HG02840 (cell line): Measurements from ENCODE around the gene LCP2.

Experiments used
- ATAC-seq: cut with Tn5 transposase; IDR thresholded peaks from one replicate; pipeline ENCODE4 v1.9.1; 2021; ENCODE audit warnings: mild to moderate bottlenecking, moderate library complexity, moderate number of reproducible peaks; ENCODE audit not compliant: unreplicated experiment, low FRiP score

LCP2 gene

DNA sequence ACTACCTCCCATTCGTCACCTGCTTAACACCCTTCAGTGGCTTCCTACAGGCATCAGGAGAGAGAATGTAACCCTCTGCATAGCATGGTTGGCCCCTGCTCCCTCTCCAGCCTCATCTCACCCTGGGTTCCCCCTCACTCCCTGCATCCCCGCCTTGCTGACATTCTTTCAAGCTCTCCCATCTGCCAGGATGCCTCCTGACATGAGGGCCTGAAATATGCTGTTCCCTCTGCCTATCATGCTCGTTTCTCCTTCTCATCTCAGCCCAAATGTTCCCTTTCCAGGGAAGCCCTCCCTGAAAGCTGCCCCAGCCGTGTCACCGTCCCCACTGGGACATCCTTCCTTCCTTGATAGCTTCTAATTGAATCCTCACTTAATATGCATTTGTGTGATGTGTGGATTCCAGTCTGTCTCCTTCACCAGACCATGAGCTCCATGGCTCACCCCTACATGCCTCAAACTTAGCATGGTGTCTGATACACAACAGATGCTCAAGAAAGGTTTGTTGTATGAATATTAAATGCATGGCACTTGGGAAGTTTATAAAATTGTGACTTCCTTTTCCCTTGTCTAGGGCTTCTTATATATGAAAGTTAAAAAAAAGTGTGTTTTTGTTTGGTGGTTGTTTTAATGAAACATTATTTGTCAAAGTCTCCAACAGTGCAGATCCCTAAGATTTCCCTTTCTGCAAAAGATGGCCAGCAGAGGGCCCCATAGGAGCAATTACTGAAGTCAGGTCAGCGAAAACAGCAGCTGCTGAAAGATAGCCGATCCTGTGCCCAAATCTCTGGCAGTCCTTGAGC lies 72.0 kb downstream of the LCP2 start:
- no peak for ATAC-seq

DNA sequence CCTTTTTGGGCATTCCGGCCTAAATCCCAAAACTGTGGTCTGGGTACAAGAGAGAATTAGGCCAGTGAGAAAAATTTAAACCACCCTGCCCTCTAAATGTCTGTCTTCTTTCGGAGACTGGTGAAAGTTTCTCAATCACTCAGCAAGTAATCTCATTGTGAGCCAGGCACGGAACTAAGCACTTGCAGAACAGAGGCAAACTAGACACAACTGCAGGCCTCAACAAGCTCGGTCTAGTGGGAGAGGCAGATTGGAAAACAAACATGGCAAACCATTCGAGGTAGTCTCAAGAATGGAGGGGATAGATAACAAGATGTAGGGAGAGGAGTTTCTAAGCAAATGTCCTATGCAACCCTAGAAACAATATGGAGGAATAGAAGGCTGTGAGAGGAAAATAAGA lies 73.7 kb downstream of the LCP2 start:
- no peak for ATAC-seq

DNA sequence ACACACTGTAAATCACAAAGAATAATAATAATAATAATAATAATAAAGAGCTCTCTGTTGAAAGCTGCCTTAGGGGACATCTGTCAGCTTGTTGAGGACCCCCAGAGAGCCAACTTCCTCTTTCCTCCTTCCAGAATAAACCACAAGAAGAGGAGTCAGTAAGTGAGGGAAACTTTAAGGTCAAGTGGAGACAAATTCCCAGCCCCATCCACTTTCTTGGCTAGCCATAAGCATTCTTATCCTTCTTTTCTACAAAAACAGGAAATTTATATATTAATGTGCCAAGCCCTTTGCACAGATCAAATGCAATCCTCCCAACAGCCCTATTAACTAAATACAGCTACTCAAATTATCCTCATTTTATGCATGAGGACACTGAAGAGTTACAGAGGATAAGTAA lies 74.2 kb downstream of the LCP2 start:
- no peak for ATAC-seq

DNA sequence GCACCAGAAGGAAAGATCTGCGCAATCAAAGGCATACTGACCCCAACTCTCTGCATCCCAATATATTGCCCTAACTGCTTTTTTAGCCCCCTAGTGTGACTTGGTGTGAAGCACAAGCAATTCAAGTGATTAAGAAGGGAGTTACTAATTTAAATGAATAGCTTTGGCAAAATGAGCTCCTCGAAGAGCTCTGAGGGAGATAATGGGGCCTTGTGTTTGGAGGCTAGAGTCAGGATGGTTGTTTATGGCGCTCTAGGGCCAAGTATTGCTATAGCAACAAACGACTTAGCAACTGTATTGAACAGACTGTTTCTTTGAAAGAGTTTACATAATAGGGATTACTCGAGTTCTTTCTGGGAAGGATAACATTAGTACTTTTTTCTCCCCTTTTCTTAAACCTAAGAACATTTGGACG lies 76.2 kb downstream of the LCP2 start:
- no peak for ATAC-seq

DNA sequence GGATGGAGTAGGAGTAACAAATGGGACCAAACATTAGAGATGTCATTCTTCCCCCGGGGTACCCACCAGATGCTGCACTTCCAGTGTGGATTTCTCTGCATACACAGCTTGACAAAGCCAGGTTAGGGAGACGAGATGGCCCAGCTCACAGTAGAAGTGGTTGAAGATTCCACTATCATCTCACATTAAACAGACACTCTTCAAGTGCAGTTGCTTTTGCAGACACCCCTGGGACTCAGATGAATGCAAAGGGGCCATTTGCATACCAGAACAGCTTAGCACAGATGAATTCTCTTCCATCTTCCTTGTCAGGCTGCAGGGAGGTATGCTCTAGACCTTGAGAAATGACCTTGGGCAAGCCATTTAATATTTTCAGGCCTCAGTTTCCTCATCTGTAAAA lies 77.4 kb downstream of the LCP2 start:
- ATAC-seq = no peak

DNA sequence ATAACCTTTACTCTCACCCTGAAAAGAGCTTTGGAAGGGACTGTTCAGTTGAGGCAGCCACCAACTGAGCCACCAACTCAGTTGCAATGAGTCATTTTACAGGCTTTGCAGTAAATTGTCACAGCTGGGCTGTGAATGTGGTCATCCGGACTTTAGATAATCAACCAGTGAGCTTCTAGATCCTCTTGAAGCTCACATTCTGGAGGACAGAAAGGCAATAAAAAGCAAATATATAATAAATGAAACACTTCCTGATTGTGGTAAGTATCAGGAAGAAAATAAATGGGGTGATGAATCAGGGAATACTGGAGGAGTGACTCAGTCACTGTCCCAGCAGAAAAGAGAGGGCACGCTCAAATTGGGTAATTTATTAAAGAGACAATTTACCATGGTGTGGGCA lies 78.0 kb downstream of the LCP2 start:
- ATAC-seq = no peak

DNA sequence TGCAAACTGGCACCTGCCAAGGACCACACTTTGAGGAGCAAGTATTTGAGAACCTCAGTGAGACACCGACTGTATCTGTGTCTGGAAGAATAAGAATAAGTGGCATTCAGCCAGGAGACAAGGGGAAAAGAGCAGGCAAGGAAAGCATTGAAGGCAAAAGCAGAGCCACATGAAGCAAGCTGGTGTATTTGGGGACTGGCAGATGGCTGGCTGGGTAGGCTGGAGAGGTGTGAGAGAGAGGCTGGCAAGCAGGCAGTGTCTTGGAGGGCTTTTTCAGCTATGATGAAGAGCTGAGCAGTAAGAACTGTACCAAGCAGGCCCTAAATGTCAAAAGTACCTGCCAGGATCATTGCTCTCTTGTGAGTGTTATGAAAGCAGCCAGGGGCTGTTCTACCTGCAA lies 78.9 kb downstream of the LCP2 start:
- ATAC-seq = no peak

DNA sequence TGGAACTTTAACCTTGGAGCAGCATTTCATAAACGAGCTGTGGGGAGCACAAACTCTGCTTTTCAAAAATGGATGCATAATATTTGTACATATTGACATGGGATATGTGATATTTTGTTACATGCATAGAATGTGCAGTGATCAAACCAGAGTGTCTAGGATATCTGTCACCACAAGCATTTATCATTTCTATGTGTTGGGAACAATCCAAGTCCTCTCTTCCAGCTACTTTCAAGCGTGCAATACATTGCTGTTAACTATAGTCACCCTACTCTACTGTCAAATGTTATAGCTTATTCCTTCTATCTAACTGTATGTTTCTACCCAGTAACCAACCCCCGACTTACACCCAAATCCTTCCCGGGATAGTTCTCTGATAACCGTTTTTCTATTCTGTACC lies 79.7 kb downstream of the LCP2 start:
- no peak for ATAC-seq

DNA sequence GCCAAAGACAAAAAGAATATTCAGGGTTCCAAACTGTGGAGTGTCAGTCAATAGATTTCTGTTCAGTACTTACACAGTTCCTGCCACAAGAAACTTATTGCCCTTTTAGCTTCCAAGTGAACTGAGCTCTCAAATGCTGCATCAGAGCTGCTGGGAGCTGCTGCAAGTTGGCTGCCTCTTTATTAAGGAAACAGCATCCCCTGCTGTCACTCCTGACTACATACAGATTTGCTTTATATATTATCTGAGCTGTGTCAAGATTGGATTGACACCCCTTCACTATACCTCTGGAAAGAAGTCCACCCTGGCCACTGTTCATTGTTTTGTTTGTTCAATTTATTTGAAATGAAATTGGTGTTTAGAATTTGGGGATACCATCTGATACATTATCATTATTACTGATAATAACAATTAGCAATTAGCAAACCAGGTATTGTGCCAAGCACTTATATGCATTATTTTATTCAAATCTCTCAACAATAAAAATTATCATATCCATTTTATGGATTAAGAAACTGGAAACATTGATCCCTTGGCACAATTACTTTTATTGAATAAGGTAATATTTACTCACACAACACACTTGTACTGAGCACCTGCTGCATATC lies 81.2 kb downstream of the LCP2 start:
- no peak for ATAC-seq

DNA sequence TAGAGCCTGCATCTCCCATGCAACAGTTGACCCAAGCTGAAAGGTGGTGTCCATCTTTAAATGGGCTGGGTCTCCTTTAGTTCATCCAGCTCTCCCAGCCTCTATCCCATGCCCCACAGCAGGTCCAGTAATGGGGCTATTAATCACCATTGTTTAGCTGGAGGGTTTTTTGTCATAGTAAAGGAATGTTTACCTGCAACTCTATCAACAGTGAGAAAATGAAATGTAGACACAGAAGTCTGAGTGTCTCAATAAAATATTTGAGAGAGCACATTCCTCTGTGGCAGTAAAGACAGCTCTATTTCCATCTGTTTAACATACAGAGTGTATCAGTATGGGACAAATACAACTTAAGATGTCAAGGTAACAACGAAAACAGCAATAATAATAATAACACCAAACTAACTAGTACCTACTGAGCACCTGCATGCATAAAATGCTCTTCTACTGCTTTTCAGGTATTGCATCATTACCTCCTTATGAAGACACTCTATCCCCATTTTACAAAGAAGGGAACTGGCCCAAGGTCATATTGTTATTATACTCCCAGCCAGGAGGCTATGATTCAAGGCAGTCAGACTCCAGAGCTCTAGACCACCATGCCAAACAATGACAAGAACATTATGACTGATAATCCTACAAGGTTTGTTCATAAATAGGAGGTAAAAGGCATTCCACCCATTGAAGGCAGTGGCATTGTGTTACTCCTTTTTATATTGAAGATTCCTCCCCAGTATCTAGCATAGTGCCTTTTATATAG lies 85.8 kb downstream of the LCP2 start:
- no peak for ATAC-seq

DNA sequence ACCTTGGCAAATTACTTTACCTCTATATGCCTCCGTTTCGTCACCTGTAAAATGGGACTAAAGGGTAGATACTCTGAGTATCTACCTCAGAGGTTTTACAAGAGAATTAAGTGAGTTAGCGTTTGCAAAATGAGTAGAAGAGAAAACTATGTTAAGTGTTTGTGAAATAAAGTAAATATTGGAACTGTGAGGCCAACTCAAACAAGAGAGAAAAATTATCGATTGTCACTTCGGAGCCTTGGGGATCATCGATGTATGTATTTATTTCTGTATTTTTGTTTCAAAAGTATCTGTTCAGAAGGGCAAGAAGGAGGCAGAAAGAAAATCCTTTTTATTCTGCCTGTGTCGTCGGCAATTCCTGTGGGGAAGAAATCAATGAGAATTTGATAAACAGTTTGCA lies 90.6 kb downstream of the LCP2 start:
- no peak for ATAC-seq

DNA sequence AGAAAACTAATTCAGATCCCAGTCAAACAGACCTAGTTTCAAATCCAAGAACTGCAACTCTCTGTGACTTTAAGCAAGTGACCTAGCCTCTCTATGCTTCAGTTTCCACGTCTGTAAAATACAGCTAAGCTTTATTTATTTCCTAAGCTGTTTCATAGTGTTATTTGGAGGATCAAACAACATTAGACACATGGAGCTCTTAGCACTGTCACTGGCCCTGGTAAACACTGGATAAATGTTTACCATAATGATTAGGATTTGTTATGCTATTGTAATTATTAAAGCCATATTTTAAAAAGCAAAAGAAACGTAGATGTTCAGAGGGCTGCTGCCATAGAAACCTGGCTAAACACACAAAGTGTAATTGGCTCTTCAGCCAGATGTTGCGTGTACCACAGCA lies 91.4 kb downstream of the LCP2 start:
- no peak for ATAC-seq

DNA sequence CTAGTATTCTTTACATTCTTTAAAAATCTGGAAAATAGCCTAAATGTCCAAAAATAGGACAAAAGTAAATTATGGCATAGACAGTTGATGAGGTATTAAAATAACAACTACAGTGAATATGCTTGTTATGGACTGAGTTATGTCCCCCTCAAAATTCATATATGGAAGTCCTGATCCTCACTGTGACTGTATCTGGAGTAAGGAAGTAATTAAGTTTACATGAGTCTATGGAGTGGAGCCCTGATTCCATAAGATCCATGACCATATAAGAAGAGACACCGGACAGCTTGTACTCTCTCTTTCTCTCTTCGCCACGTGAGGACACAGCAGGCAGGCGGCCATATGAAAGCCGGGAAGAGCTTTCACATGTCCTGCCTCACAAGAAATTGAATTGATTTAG lies 93.4 kb downstream of the LCP2 start:
- ATAC-seq = no peak

DNA sequence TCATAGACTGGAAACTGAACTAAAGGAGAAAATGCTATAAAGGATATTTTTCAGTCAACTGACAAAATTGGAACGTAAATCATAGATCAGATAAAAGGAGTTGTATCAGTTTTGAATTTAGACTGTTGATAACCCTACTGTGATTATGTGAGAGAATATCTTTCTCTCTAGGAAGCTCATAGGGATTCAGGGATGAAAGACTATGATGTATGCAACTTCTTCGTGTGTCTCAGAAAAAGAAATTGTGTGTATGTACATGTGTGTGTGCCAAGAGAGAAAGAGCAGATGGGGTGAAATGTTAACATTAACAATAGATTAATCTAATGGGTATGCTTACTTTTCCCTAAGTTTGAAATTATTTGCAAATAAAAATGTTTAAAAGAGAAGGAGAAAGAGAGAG lies 95.5 kb downstream of the LCP2 start:
- ATAC-seq = no peak

DNA sequence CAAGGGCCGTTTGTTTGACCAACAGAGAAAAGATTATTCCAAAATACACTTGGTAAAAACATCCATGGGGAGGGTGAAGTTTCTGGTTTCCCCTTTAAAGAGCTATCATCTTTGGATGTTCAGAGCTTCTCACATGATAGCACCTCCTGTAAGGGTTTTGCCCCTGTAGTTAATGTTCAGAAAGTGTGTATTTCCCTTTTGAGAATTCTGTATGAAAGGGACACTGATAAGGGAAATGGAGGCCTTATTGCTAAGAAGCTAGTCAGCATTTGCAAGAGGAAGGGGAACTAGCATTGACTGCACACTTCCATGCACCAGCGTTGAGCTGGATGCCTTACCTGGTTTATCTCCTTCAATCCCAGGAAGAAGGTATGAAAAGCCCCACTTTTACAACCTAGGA lies 96.3 kb downstream of the LCP2 start:
- ATAC-seq = no peak

DNA sequence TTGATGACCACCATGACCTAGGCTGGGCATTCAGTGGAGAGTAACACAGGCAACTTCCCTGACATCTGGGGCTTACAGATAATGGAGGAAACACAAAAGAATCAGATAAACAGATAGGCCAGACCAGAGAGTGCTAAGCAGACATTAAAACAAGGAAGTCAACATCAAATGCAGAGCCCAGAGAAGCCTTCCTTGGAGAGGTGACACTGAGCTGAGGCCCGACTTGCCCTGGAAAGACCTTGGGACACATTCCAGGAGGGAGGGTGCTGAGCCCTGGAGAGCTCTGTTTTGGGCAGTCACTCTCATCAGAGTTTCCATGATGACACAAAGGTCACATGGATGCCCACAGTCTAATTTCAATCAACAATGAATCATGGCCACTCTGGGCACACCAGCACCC lies 96.7 kb downstream of the LCP2 start:
- ATAC-seq = no peak
